Spleen (tissue), 7 donors: Measurements from ENCODE around the gene CUL9.

ENCODE experiments used
- CTCF ChIP-seq, 11 experiments: fragments of 200-600 bp in 7 of 11; fragments of 450-650 bp in 4 of 11; sonication (generic) in 4 of 11; IDR thresholded peaks in 8 of 11; conservative IDR thresholded peaks in 3 of 11; 1 replicate in 7 of 11; 2 replicates in 4 of 11; pipeline versions ENCODE4 v1.4.0 to v1.8.0; 2016 to 2021; ENCODE audit warnings: antibody characterized with exemption in 11 of 11, inconsistent platforms in 4 of 11, mild to moderate bottlenecking in 1 of 11
- POLR2A ChIP-seq, 3 donors: fragments of 450-650 bp; IDR thresholded peaks; one replicate each; pipeline ENCODE4 v1.5.1; 2017; ENCODE audit warnings: antibody characterized with exemption in 3 of 3, mild to moderate bottlenecking in 1 of 3
- POLR2AphosphoS5 ChIP-seq, 3 donors: sonication (generic); formaldehyde crosslinking; IDR thresholded peaks; one replicate each; pipeline ENCODE4 v1.5.1; 2017; ENCODE audit warnings: antibody characterized with exemption in 3 of 3
- donor health status: DM: no; HTN: no; CAD: no; lungs with moderate emphysema.
- donor health status: DM: no; HTN: no; CAD: no.
- donor health status: DM: no; HTN: no; CAD: no.

- no peak for TF ChIP-seq POLR2A (IDR thresholded peaks at IDR 0.05)
- TF ChIP-seq POLR2AphosphoS5 (IDR thresholded peaks at IDR 0.05): no peak
- no peak for TF ChIP-seq CTCF (IDR thresholded peaks at IDR 0.05 in 8 of 11, conservative IDR thresholded peaks at IDR 0.05 in 3 of 11)
Measured at GRCh38 chr6:43173591-43174262, 8.3 kb upstream of the CUL9 start.
